K562 (cell line): ENCODE data around the gene EPYC. TPM values are rescaled to one million over a fixed set of nuclear protein-coding genes. Genes with fewer than 3 reads are reported as not detected.

Source experiments
- BMI1 ChIP-seq: fragments of 150-350 bp; IDR thresholded peaks from 2 replicates; pipeline ENCODE4 v1.6.1; 2014; ENCODE audit warnings: low read length
- HCFC1 ChIP-seq: IDR thresholded peaks from 2 replicates; pipeline ENCODE4 v1.6.1; 2012; ENCODE audit warnings: low read depth, low read length, improper control_type of control experiment
- USF1 ChIP-seq: sonication (generic); formaldehyde crosslinking; IDR thresholded peaks from 2 replicates; pipeline ENCODE4 v1.9.0; 2022; ENCODE audit warnings: mild to moderate bottlenecking, missing genetic modification reagents
- ZNF146 ChIP-seq: IDR thresholded peaks from one replicate; pipeline ENCODE4 v1.6.1; 2018; ENCODE audit warnings: missing compliant biosample characterization; ENCODE audit not compliant: unreplicated experiment
- ZNF318 ChIP-seq, 2 experiments: fragments of 450-650 bp; IDR thresholded peaks; 2 replicates each; pipeline ENCODE4 v1.6.1; 2016; ENCODE audit warnings: mild to moderate bottlenecking in 2 of 2, borderline replicate concordance in 1 of 2, low read depth in 1 of 2, moderate library complexity in 1 of 2
- ZNF778 ChIP-seq: fragments of 450-650 bp; formaldehyde crosslinking; IDR thresholded peaks from 2 replicates; pipeline ENCODE4 v1.4.0; 2020; ENCODE audit warnings: mild to moderate bottlenecking, moderate library complexity
- polyA plus RNA-seq, 8 experiments: library from polyadenylated mRNA; depleted of rRNA in 4 of 8; stranded (reverse) in 5 of 8; unstranded in 3 of 8; fragments of >200 nt; fragmentation: Nextera tagmentation in 2 of 8; fragmentation: Illumina TruSeq in 1 of 8; extraction: Ambion mirVana in 2 of 8; extraction: Trizol in 1 of 8; gene quantifications; 2 replicates each; pipeline versions ENCODE4 v1.2.1 to v1.2.3, GENCODE V29; 2011 to 2014; ENCODE audit warnings: inconsistent platforms in 1 of 8, missing spikeins in 1 of 8
- total RNA-seq, 7 experiments: library from RNA; depleted of rRNA in 6 of 7; stranded (reverse); fragments of >200 nt in 6 of 7; fragmentation: Illumina TruSeq in 2 of 7; extraction: Trizol in 2 of 7; gene quantifications; 2 replicates each; pipeline versions ENCODE4 v1.2.1 to v1.2.3, GENCODE V29; 2011 to 2021; ENCODE audit warnings: low replicate concordance in 1 of 7

EPYC gene
- total and polyA plus RNA-seq, 9 of the 15 experiments (the other 6 are each of a cell fraction or from before 2014, with no cell fraction given) = not detected

- TF ChIP-seq ZNF318 (IDR thresholded peaks at IDR 0.05; ENCODE audit: borderline replicate concordance in 1 of 2, low read depth in 1 of 2) (no peak), BMI1 (no peak), USF1 (CRISPR knock-in tag) (no peak), ZNF778 (CRISPR knock-in tag) (no peak), HCFC1 (no peak), ZNF146 (CRISPR knock-in tag) (no peak)
- TF ChIP-seq, all 486 proteins: peak for 0
Measured at GRCh38 chr12:90954921-90955320, 49.9 kb downstream of the EPYC start, which contains the start of gene CCER1 (continued).
